Measurements from ENCODE around the gene TCP1.

GRCh38 chr6:159745081-159745480 is 44.3 kb downstream of the TCP1 start:
- TF ChIP-seq POLR2AphosphoS5 (IDR thresholded peaks at IDR 0.05) (no peak), POLR2A (IDR thresholded peaks at IDR 0.05) (no peak)

Data from breast epithelium (tissue), 3 donors.